ENCODE data around the gene RPRD1B. TPM values are rescaled to one million over a fixed set of nuclear protein-coding genes. Genes with fewer than 3 reads are reported as not detected.

The RPRD1B gene
- total RNA-seq, 2 experiments from 2014 or later = 34.1 to 37.4 TPM

GRCh38 chr20:38137441-38138037 is 104.0 kb downstream of the RPRD1B start:
- Mint-ChIP-seq H3K4me3 (no peak overlapping the region), H3K27ac (no peak overlapping the region), H3K4me1 (peaks cover 17% of the 10 kb centered on the region), H3K27me3 (no peaks in the 10 kb centered on the region), H3K9me3 (ENCODE audit: low read depth) (no peaks in the 10 kb centered on the region), H3K36me3 (no peaks in the 10 kb centered on the region)
- ATAC-seq (no peak), DNase-seq (no peak)
- CTCF ChIA-PET = interaction anchor here (0.9 kb wide), 1 partner anchor 64 kb away, joined by 3 read pairs; no protein-coding TSS in a partner anchor

- H3K4me1 Mint-ChIP-seq = peaks cover 17% of the 10 kb centered on the region
- no peaks in the 10 kb centered on the region for H3K27me3 Mint-ChIP-seq
- DNase-seq = no peak
- CTCF ChIA-PET = interaction anchor here (0.9 kb wide), 1 partner anchor 65 kb away, joined by 3 read pairs; no protein-coding TSS in a partner anchor
- no peaks in the 10 kb centered on the region for H3K36me3 Mint-ChIP-seq
- no peak overlapping the region for H3K4me3 Mint-ChIP-seq
- no peaks in the 10 kb centered on the region for H3K9me3 Mint-ChIP-seq (ENCODE audit: low read depth)
- no peak for ATAC-seq
- no peak overlapping the region for H3K27ac Mint-ChIP-seq
Observed at GRCh38 chr20:38138086-38138778, 104.7 kb downstream of the RPRD1B start.

GRCh38 chr20:38139156-38139912 is 105.8 kb downstream of the RPRD1B start:
- H3K27me3 Mint-ChIP-seq = no peaks in the 10 kb centered on the region
- DNase-seq (no peak), ATAC-seq (no peak)
- no peak overlapping the region for H3K27ac Mint-ChIP-seq
- H3K4me3 Mint-ChIP-seq = no peak overlapping the region
- H3K9me3 Mint-ChIP-seq (ENCODE audit: low read depth) = no peaks in the 10 kb centered on the region
- H3K36me3 Mint-ChIP-seq = no peaks in the 10 kb centered on the region
- H3K4me1 Mint-ChIP-seq = peaks cover 15% of the 10 kb centered on the region
- CTCF ChIA-PET = interaction anchor here (1.6 kb wide), 1 partner anchor 81 kb away, joined by 4 read pairs; no protein-coding TSS in a partner anchor

GRCh38 chr20:38139977-38140753 is 106.6 kb downstream of the RPRD1B start:
- H3K4me3 Mint-ChIP-seq = no peak overlapping the region
- DNase-seq (no peak), ATAC-seq (no peak)
- H3K4me1 Mint-ChIP-seq = peaks cover 8% of the 10 kb centered on the region
- CTCF ChIA-PET = interaction anchor here (1.6 kb wide), 1 partner anchor 81 kb away, joined by 4 read pairs; no protein-coding TSS in a partner anchor
- no peaks in the 10 kb centered on the region for H3K9me3 Mint-ChIP-seq (ENCODE audit: low read depth)
- H3K36me3 Mint-ChIP-seq = no peaks in the 10 kb centered on the region
- no peak overlapping the region for H3K27ac Mint-ChIP-seq
- no peaks in the 10 kb centered on the region for H3K27me3 Mint-ChIP-seq

- Mint-ChIP-seq H3K4me3 (no peak overlapping the region), H3K9me3 (ENCODE audit: low read depth) (no peaks in the 10 kb centered on the region), H3K4me1 (peaks cover 6% of the 10 kb centered on the region), H3K27ac (no peak overlapping the region), H3K27me3 (no peaks in the 10 kb centered on the region), H3K36me3 (no peaks in the 10 kb centered on the region)
- DNase-seq = no peak
- CTCF ChIA-PET = interaction anchor here (1.6 kb wide), 1 partner anchor 79 kb away, joined by 4 read pairs; no protein-coding TSS in a partner anchor
- ATAC-seq = no peak
Observed at GRCh38 chr20:38141204-38141888, 107.8 kb downstream of the RPRD1B start.

Other genes with a start within 250 kb of the RPRD1B start
- gene VSTM2L, start 130.6 kb upstream of the RPRD1B start, total RNA-seq = under 1 TPM in 1 of 2 experiments, not detected in 1; 0.35 TPM
- gene TTI1, start 290 bp upstream of the RPRD1B start, total RNA-seq = 10 to 100 TPM; 34.7 to 35.0 TPM
- under 1 TPM; 0.35 TPM for gene TGM2, start 131.5 kb downstream of the RPRD1B start, total RNA-seq
- gene KIAA1755, start 227.0 kb downstream of the RPRD1B start, total RNA-seq = not detected